SU-DHL-6 (cell line): ENCODE data around the gene RGL2.

Experiments
- H2AFZ ChIP-seq: fragments of 200-600 bp; sonication (generic); 2 replicates; pipeline ENCODE4 v1.6.1; 2014; ENCODE audit warnings: low read depth, mild to moderate bottlenecking, moderate library complexity, mixed read lengths, antibody characterized with exemption, low read length; ENCODE audit not compliant: severe bottlenecking
- H3F3A ChIP-seq: fragments of 200-600 bp; shearing (Covaris generic); 2 replicates; pipeline ENCODE4 v1.6.0; 2016; ENCODE audit warnings: antibody characterized with exemption, mild to moderate bottlenecking; ENCODE audit not compliant: insufficient read depth
- H3K27ac ChIP-seq: fragments of 200-600 bp; sonication (generic); 2 replicates; pipeline ENCODE4 v1.5.1; 2016; ENCODE audit warnings: low read depth, mild to moderate bottlenecking, low read length, moderate library complexity, mixed read lengths
- H3K27me3 ChIP-seq: fragments of 200-600 bp; sonication (generic), shearing (Covaris generic); 2 replicates; pipeline ENCODE4 v1.6.0; 2014; ENCODE audit warnings: mild to moderate bottlenecking, low read length
- H3K36me3 ChIP-seq: fragments of 200-600 bp; sonication (generic); 2 replicates; pipeline ENCODE4 v1.6.1; 2014; ENCODE audit warnings: mild to moderate bottlenecking, low read length, mixed read lengths
- H3K4me2 ChIP-seq: fragments of 300-600, 200-600 bp; shearing (Covaris generic), sonication (generic); 2 replicates; pipeline ENCODE4 v1.6.0; 2014; ENCODE audit warnings: low read length, low read depth, mild to moderate bottlenecking; ENCODE audit not compliant: poor library complexity, severe bottlenecking
- H3K4me3 ChIP-seq: fragments of 200-600 bp; sonication (generic); 2 replicates; pipeline ENCODE4 v1.5.1; 2014; ENCODE audit warnings: antibody characterized with exemption, low read length, mild to moderate bottlenecking, mixed read lengths; ENCODE audit not compliant: insufficient read depth, poor library complexity, severe bottlenecking
- H3K79me2 ChIP-seq: fragments of 200-600 bp; sonication (generic); 2 replicates; pipeline ENCODE4 v1.6.1; 2014; ENCODE audit warnings: mild to moderate bottlenecking, low read length, moderate library complexity; ENCODE audit not compliant: insufficient read depth
- H3K9ac ChIP-seq: fragments of 200-600 bp; sonication (generic); 2 replicates; pipeline ENCODE4 v1.7.0; 2014; ENCODE audit warnings: mild to moderate bottlenecking, low read length
- H3K9me2 ChIP-seq: fragments of 200-600 bp; sonication (generic); replicated peaks from 2 replicates; pipeline ENCODE4 v1.6.1; 2014; ENCODE audit warnings: low read length; ENCODE audit not compliant: insufficient read depth
- H3K9me3 ChIP-seq: fragments of 200-600 bp; sonication (generic); 2 replicates; pipeline ENCODE4 v1.6.1; 2014; ENCODE audit warnings: low read length, mixed read lengths; ENCODE audit not compliant: insufficient read depth
- H4K20me1 ChIP-seq: fragments of 200-600 bp; sonication (generic); 2 replicates; pipeline ENCODE4 v1.6.1; 2014; ENCODE audit warnings: low read depth, mild to moderate bottlenecking, antibody characterized with exemption, low read length, moderate library complexity, mixed read lengths
- CTCF ChIP-seq: fragments of 200-600 bp; sonication (generic); IDR thresholded peaks from one replicate; pipeline ENCODE4 v1.5.1; 2017; ENCODE audit warnings: antibody characterized with exemption, mild to moderate bottlenecking, low read length, moderate library complexity; ENCODE audit not compliant: insufficient read depth, poor library complexity, severe bottlenecking
- EZH2phosphoT487 ChIP-seq: fragments of 200-600 bp; sonication (generic), shearing (Covaris generic); conservative IDR thresholded peaks from 2 replicates; pipeline ENCODE4 v1.6.1; 2018; ENCODE audit warnings: mild to moderate bottlenecking, antibody characterized with exemption, low read length, moderate library complexity, mixed read lengths

RGL2 gene

GRCh38 chr6:33248932-33249731, 49.6 kb downstream of the RGL2 start:
- H3K4me3 ChIP-seq: peak overlapping the region; percentile 65
- peak overlapping the region; percentile 73 for H3K27ac ChIP-seq
- no peaks in the 10 kb centered on the region for H4K20me1 ChIP-seq
- peak overlapping the region; percentile 86 for H3K4me2 ChIP-seq
- H3K36me3 ChIP-seq: no peaks in the 10 kb centered on the region
- peaks cover 7% of the 10 kb centered on the region; the same call in 1 of the 2 replicates for H3K79me2 ChIP-seq
- H3K27me3 ChIP-seq: no peaks in the 10 kb centered on the region
- TF ChIP-seq EZH2phosphoT487 (no peak), CTCF (no peak)
- H3K9me3 ChIP-seq: no peaks in the 10 kb centered on the region
- peak overlapping the region; percentile 88 for H2AFZ ChIP-seq
- peak overlapping the region; percentile 78 for H3K9ac ChIP-seq
- H3K9me2 ChIP-seq: no peaks in the 10 kb centered on the region
- peaks cover 12% of the 10 kb centered on the region for H3F3A ChIP-seq

- Histone ChIP-seq H3K27me3 (no peaks in the 10 kb centered on the region), H3K4me3 (peak overlapping the region; percentile 62), H3K36me3 (no peaks in the 10 kb centered on the region), H3K9ac (peak overlapping the region; percentile 68), H3K27ac (peak overlapping the region; percentile 70), H3K9me2 (no peaks in the 10 kb centered on the region), H4K20me1 (no peaks in the 10 kb centered on the region), H3K4me2 (peak overlapping the region; percentile 86), H3K79me2 (peaks cover 7% of the 10 kb centered on the region; the same call in 1 of the 2 replicates), H2AFZ (peak overlapping the region; percentile 88), H3K9me3 (no peaks in the 10 kb centered on the region), H3F3A (peaks cover 10% of the 10 kb centered on the region)
- TF ChIP-seq EZH2phosphoT487 (no peak), CTCF (no peak)
Measured at GRCh38 chr6:33248643-33248931, 50.2 kb downstream of the RGL2 start.

- H3K9me3 ChIP-seq: no peaks in the 10 kb centered on the region
- peak overlapping the region; percentile 70 for H3K27ac ChIP-seq
- H3K9me2 ChIP-seq: no peaks in the 10 kb centered on the region
- peaks cover 10% of the 10 kb centered on the region for H3F3A ChIP-seq
- H3K9ac ChIP-seq: peak overlapping the region; percentile 68
- TF ChIP-seq EZH2phosphoT487 (no peak), CTCF (peak; percentile 91)
- H3K4me2 ChIP-seq: peak overlapping the region; percentile 86
- H3K4me3 ChIP-seq: peak overlapping the region; percentile 62
- H3K36me3 ChIP-seq: no peaks in the 10 kb centered on the region
- no peaks in the 10 kb centered on the region for H3K27me3 ChIP-seq
- H3K79me2 ChIP-seq: peaks cover 7% of the 10 kb centered on the region; the same call in 1 of the 2 replicates
- H4K20me1 ChIP-seq: no peaks in the 10 kb centered on the region
- peak overlapping the region; percentile 88 for H2AFZ ChIP-seq
Measured at GRCh38 chr6:33247977-33248642, 50.6 kb downstream of the RGL2 start.
